GM18867 (cell line): ENCODE results near the gene SLC25A26.

Source experiments
- ATAC-seq: cut with Tn5 transposase; IDR thresholded peaks from one replicate; pipeline ENCODE4 v1.9.1; 2021; ENCODE audit warnings: mild to moderate bottlenecking, moderate library complexity; ENCODE audit not compliant: unreplicated experiment

Gene SLC25A26

DNA sequence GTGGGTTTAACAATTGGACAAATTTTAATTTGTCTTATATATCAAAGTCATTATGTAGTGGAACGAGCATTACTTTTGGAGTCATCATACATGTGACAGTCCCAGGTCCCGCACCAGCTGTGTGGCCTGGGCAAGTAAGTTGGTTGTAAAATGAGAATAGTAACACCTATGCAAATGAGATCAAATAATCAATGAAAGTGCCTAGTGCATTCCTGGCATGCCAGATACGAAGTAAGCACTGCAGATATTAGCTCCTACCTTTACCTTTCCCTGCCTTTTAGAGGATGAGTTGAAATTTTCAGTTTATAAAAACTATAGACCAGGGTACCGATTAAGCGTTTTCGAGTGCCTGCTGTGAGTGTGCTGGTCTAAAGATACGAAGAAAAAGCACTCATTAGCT is 145.9 kb downstream of the SLC25A26 start:
- ATAC-seq: no peak

GRCh38 chr3:66367979-66368378 is 147.2 kb downstream of the SLC25A26 start:
- ATAC-seq: no peak

GRCh38 chr3:66370179-66370578 is 149.4 kb downstream of the SLC25A26 start:
- ATAC-seq: no peak

DNA sequence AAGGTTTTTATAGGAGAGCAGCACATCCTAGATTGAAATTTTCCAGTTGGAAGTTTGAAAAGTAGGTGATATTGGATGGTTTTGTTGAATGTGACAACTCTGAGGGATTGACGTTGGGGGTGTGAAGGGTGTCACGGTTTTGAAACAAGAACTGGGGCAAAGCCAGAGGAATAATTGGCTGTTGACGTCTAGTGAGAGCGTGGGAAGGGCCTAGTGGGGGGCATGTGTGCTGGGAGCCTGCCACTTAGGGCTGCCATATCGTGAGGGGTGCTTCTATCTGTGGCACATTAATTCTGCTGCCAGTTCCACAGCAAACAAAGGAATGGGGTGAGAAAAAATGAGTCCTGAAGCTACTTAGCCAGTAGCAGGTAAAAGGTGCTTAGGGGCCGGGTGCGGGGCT is 150.6 kb downstream of the SLC25A26 start:
- ATAC-seq: no peak

DNA sequence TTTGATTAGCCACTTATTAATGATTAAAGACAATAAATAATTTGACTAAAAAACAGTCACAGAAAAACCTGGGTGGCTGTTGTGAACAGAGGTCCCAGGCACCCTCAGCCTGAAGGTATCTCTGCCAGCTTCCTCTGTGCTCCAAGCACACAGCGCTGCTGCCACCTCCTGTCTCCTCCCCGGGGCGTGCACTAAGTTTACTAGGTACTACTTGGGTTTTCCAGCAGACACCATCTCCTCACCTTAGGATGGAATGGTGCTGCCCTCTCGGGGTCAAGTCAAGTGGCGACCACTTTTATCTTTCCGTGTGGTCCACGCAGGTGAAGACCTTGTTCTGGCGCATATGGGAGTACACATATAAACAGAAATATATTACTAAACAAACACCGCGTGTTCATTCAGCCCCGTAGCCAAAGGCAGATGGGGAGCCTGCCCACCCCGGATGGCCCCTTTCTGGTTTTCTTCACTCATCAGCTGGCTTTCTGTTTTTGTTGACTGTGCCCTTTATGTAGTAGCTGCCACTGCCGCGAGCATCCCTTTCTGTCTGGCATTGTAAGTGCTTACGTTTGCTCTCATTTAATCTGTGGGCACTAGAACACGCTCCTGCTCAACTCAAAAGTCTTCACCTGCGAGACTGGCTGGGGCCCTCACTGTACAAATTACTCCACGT is 152.0 kb downstream of the SLC25A26 start:
- ATAC-seq: no peak

GRCh38 chr3:66376568-66376967 is 155.8 kb downstream of the SLC25A26 start:
- no peak for ATAC-seq

DNA sequence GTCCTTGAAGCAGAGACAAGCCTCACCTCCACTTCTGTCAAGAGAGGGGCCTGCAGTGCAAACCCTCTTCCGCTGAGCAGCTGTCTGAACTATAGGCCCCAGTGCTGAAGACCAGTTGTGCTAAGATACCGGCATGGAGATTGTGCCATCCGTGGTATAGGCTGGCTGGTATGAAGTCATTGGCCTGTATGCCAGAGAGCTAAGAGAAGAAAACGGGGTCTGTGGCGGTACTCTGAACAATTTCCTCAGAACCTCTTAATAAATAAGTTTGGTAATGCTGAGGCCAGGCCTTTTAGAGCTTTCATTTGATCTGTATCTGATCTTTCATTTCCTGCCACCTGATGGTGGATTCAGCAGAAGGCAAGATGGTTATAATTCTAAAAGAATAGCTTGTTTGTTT is 157.0 kb downstream of the SLC25A26 start:
- no peak for ATAC-seq

DNA sequence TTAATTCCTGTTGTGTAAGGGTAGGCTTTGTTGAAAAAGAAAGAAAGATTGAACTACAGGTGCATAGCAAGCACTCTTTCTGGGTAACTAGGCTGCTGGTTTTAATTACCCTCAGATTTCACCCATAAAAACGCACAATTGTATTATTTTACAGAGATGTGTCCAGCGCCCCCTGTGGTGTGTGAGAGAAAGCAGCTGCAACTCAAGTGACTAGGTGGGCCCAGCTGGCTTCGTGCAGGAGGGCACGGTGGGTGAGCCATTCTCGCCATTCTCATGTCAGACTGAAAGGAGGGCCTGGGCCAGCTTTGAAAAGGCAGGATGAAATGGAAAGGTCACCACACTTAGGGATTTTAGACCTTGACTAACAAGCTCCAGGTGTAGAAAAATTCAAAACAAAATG is 157.5 kb downstream of the SLC25A26 start:
- ATAC-seq: no peak

DNA sequence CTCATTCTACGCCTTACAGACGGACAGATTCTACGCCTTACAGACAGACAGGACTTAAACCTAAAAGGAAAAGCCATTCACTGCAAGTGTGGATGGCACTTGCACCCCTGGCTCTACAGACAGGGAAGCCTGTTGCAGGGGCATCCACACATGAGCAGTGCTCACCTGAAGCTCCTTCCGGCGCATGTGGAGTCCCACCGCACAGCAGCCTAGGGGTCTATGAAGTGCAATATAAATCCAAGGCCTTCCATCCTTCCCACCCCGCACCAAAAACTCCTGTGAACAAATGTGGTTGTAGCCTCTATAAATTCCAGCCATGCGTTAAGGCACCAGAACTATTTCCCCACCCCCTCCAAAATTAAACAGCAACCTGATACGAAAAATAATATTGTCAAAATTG is 158.8 kb downstream of the SLC25A26 start:
- no peak for ATAC-seq

GRCh38 chr3:66380200-66380932 is 159.6 kb downstream of the SLC25A26 start:
- no peak for ATAC-seq

DNA sequence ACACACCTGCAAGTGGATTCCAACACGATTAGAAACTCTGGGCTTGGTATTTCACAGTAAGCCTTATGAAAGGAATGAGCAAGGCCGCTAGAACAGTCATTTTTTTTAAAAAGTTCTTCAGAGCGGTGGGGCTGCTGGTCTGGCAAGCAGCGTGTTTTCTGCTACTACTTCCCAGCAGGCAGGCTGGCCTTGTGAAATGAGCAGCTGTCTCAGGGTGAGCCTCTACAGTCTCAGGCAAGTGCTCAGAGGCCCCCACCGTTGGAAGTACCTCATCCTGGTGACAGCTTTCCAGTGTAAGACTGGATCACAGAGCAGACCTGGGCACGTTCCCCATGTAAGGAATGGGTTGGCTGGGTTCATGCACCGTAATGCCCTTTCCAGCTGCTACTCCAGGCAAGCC is 160.8 kb downstream of the SLC25A26 start:
- no peak for ATAC-seq

GRCh38 chr3:66382142-66382541 is 161.3 kb downstream of the SLC25A26 start:
- ATAC-seq: no peak

GRCh38 chr3:66383023-66383422 is 162.2 kb downstream of the SLC25A26 start:
- no peak for ATAC-seq

GRCh38 chr3:66383998-66384745 is 163.4 kb downstream of the SLC25A26 start:
- no peak for ATAC-seq

DNA sequence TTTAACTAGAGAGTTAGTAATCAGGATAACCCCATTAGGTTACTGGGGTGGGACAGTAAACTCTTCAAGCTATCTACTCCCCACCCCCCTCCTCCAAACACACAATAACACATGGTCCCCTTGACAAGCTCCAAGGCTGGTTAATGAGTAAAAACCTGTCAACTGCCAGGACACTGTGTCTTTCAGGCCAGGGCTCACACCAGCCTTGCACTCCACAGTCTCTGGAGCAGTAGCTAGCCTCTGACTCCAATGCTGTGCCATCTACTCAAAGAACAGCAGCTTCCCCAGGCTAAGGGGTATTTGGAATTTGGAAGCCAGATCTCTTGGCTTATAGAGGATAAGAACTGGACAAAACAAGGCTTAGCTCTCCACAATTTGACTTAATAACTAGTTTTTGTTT is 164.3 kb downstream of the SLC25A26 start:
- no peak for ATAC-seq

DNA sequence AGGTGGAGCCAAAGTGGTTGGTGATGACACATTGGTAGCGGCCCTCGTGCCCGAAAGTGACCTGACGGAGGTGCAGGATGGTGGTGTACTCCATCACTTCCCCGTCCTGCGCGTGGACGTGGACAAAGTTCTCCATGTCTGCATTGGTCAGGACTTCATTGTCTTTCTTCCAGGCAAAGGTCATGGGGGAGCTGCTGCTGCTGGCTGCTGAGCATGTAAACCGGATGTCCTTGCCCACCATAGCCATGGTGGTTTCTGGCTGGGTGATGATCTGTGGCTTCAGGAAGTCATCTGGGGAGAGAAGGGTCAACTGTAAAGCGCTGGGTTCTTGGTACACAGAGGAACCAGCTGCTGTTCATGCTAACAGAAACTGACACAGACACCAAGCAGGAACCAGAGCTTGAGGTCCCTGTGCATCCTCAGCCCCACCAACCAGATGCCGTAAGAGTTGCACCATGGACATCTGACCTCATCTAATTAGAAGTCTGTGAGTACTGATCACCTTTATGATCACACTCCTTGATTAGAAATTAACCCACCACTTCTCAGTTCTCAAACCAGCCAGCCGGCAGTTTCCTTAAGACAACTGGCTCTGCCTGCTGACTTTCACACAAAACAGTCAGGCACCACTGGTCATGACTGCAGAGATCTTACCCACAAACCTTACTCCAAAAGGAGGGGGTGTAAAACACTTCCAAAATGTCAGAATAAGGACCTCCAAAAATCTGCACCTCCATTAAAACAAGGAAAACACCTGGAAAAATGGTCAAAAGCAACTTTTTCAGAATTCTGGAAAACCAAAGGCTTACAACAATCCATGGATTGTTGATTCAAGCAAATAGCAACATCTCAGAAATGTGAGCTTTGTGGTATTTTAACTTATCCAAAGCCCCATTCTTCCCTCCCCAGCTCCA is 165.5 kb downstream of the SLC25A26 start:
- ATAC-seq: peak; percentile 90

- peak; percentile 39 for ATAC-seq
Observed at GRCh38 chr3:66386925-66387650, 166.3 kb downstream of the SLC25A26 start.

DNA sequence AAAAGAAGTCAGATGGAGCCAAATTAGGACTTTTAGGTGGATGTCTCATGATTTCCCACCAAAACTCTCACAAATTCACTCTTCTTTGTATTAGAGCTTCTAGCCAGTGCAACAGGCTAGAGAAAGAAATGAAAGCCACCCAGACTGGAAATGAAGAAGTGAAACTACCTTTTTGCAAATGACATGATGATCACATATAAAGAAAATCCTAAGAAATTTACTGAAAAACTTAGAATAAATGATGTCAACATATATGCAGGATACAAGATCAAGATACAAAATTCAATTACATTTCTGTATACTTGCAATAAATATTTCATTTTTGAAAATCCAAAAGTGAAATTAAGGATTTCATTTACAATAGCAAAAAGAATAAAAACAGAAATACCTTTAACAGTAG is 169.2 kb downstream of the SLC25A26 start:
- ATAC-seq: peak; percentile 40

- no peak for ATAC-seq
Observed at GRCh38 chr3:66392512-66392911, 171.7 kb downstream of the SLC25A26 start.

DNA sequence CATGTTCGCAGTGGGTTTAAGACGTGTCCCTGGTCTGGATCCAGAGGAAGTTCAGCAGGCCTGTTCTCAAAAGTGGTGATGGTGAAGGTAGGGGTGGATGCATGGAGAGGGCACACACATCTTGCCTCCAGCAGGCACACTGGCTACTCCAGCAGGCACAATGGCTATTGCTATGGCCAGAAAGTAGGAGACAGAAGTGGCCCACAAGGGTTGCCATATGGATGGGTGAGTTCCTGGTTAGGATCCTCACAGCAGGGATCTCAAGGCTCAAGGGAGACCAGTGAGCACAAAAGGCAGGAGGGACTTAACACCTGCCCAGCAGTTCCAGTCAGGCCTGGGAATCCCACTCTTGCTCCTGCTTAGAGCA is 172.1 kb downstream of the SLC25A26 start:
- ATAC-seq: no peak
